HG02763 (cell line): ENCODE results near the gene CENPL.
"Not testable (repeated sequence)": the region's sequence is repeated elsewhere in the genome, so short reads cannot be mapped to it uniquely, and the experiment has no call there.

Experiments used
- ATAC-seq: cut with Tn5 transposase; IDR thresholded peaks from one replicate; pipeline ENCODE4 v1.9.1; 2021; ENCODE audit warnings: mild to moderate bottlenecking, moderate library complexity; ENCODE audit not compliant: unreplicated experiment

Gene CENPL

GRCh38 chr1:173824315-173825081 is at the start of gene CENPL, which contains the start of gene DARS2:
CENPL (minus strand) TSS chr1:173824883; CDS start chr1:173811299, 13,584 bp downstream.
DARS2 (plus strand) TSS chr1:173824673; CDS start chr1:173825230, 557 bp downstream.
- peak; percentile 86 for ATAC-seq

- ATAC-seq = no peak
Observed at GRCh38 chr1:173871500-173871899, 46.8 kb upstream of the CENPL start.

GRCh38 chr1:173871091-173871490 is 46.4 kb upstream of the CENPL start:
- no peak for ATAC-seq

GRCh38 chr1:173870252-173871075 is 45.8 kb upstream of the CENPL start:
- no peak for ATAC-seq

- no peak for ATAC-seq
Observed at GRCh38 chr1:173869021-173869359, 44.3 kb upstream of the CENPL start.

- ATAC-seq = peak; percentile 51
Observed at GRCh38 chr1:173868266-173869020, 43.8 kb upstream of the CENPL start, which contains the start of gene ZBTB37. ZBTB37 (plus strand) TSS chr1:173868380; CDS start chr1:173870226, 1,846 bp downstream.

- peak; percentile 71 for ATAC-seq
Observed at GRCh38 chr1:173867753-173868265, 43.1 kb upstream of the CENPL start, which contains the start of gene GAS5. GAS5 (minus strand) TSS chr1:173867989.

GRCh38 chr1:173867141-173867752 is 42.6 kb upstream of the CENPL start:
- ATAC-seq = no peak

GRCh38 chr1:173866413-173867115 is 41.9 kb upstream of the CENPL start:
- no peak for ATAC-seq

- ATAC-seq = no peak
Observed at GRCh38 chr1:173865468-173866164, 40.9 kb upstream of the CENPL start.

- no peak for ATAC-seq
Observed at GRCh38 chr1:173864179-173864867, 39.6 kb upstream of the CENPL start.

GRCh38 chr1:173863224-173864161 is 38.8 kb upstream of the CENPL start:
- ATAC-seq = no peak

- no peak for ATAC-seq
Observed at GRCh38 chr1:173862769-173863223, 38.1 kb upstream of the CENPL start.

- not testable (repeated sequence) for ATAC-seq
Observed at GRCh38 chr1:173862146-173862768, 37.6 kb upstream of the CENPL start.

- no peak for ATAC-seq
Observed at GRCh38 chr1:173861731-173862145, 37.1 kb upstream of the CENPL start.

GRCh38 chr1:173860065-173860464 is 35.4 kb upstream of the CENPL start:
- no peak for ATAC-seq

GRCh38 chr1:173859547-173859946 is 34.9 kb upstream of the CENPL start:
- ATAC-seq = not testable (repeated sequence)
